ENCODE results near the gene TMEM245. TPM values are rescaled to one million over a fixed set of nuclear protein-coding genes. Genes with fewer than 3 reads are reported as not detected.

TMEM245 gene
- polyA plus RNA-seq, 2 of the 4 experiments (the other 2 are of a cell fraction), result 44.9 to 88.9 TPM

- TF ChIP-seq, protein P1, sequence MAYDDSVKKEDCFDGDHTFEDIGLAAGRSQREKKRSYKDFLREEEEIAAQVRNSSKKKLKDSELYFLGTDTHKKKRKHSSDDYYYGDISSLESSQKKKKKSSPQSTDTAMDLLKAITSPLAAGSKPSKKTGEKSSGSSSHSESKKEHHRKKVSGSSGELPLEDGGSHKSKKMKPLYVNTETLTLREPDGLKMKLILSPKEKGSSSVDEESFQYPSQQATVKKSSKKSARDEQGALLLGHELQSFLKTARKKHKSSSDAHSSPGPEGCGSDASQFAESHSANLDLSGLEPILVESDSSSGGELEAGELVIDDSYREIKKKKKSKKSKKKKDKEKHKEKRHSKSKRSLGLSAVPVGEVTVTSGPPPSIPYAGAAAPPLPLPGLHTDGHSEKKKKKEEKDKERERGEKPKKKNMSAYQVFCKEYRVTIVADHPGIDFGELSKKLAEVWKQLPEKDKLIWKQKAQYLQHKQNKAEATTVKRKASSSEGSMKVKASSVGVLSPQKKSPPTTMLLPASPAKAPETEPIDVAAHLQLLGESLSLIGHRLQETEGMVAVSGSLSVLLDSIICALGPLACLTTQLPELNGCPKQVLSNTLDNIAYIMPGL (CRISPR knock-in tag; IDR thresholded peaks at IDR 0.05; ENCODE audit: borderline replicate concordance), result no peak
- TF ChIP-seq RNF2 (IDR thresholded peaks at IDR 0.05; ENCODE audit: borderline replicate concordance, low read depth) (no peak), EP300 (IDR thresholded peaks at IDR 0.05) (no peak)
These were observed 72.5 kb downstream of the TMEM245 start (continued) for GRCh38 chr9:109047259-109047658.

- WGBS (ENCODE audit: missing lambda C conversion rate), result 98% methylated on average over 1 of the region's 1 CpG
- TF ChIP-seq HOXA7 (CRISPR knock-in tag; IDR thresholded peaks at IDR 0.05), result no peak
- no peak for TF ChIP-seq MAFK (IDR thresholded peaks at IDR 0.05; ENCODE audit: partially characterized antibody)
- no peak for TF ChIP-seq REST (IDR thresholded peaks at IDR 0.05)
- TF ChIP-seq PHF8 (IDR thresholded peaks at IDR 0.05; ENCODE audit: borderline replicate concordance, low read depth), result no peak
- TF ChIP-seq NPAS2 (CRISPR knock-in tag; IDR thresholded peaks at IDR 0.05; ENCODE audit: borderline replicate concordance), result no peak
- no peak for TF ChIP-seq JUN (IDR thresholded peaks at IDR 0.05)
- no peak for TF ChIP-seq SREBF2 (IDR thresholded peaks at IDR 0.05)
- no peak for TF ChIP-seq MAZ (IDR thresholded peaks at IDR 0.05; ENCODE audit: borderline replicate concordance, low read depth, low read length)
- TF ChIP-seq ZC3H11A (IDR thresholded peaks at IDR 0.05), result no peak
- TF ChIP-seq CTCF (IDR thresholded peaks at IDR 0.05), result no peak
- TF ChIP-seq TFCP2L1 (CRISPR knock-in tag; IDR thresholded peaks at IDR 0.05), result no peak
- no peak for TF ChIP-seq RCOR1 (IDR thresholded peaks at IDR 0.05; ENCODE audit: low read depth, low read length)
- TF ChIP-seq, protein P2, sequence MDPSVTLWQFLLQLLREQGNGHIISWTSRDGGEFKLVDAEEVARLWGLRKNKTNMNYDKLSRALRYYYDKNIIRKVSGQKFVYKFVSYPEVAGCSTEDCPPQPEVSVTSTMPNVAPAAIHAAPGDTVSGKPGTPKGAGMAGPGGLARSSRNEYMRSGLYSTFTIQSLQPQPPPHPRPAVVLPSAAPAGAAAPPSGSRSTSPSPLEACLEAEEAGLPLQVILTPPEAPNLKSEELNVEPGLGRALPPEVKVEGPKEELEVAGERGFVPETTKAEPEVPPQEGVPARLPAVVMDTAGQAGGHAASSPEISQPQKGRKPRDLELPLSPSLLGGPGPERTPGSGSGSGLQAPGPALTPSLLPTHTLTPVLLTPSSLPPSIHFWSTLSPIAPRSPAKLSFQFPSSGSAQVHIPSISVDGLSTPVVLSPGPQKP (IDR thresholded peaks at IDR 0.05; ENCODE audit: low read depth, low read length), result no peak
- no peak for TF ChIP-seq ZFP36 (IDR thresholded peaks at IDR 0.05; ENCODE audit: borderline replicate concordance, partially characterized antibody)
- TF ChIP-seq RARB (CRISPR knock-in tag; IDR thresholded peaks at IDR 0.05), result no peak
- no peak for TF ChIP-seq KDM5A (IDR thresholded peaks at IDR 0.05)
- TF ChIP-seq, protein P3, sequence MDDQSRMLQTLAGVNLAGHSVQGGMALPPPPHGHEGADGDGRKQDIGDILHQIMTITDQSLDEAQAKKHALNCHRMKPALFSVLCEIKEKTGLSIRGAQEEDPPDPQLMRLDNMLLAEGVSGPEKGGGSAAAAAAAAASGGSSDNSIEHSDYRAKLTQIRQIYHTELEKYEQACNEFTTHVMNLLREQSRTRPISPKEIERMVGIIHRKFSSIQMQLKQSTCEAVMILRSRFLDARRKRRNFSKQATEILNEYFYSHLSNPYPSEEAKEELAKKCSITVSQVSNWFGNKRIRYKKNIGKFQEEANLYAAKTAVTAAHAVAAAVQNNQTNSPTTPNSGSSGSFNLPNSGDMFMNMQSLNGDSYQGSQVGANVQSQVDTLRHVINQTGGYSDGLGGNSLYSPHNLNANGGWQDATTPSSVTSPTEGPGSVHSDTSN (IDR thresholded peaks at IDR 0.05), result no peak
- TF ChIP-seq BHLHE40 (IDR thresholded peaks at IDR 0.05; ENCODE audit: low read depth, low read length), result no peak
- Histone ChIP-seq H3K4me2 (no peak overlapping the region), H3K9me3 (0 out of 3 replicates have a peak, but pooled peaks cover 3% of the 10 kb centered on the region), H3K4me3 (no peak overlapping the region), H3K4me1 (peaks cover 17% of the 10 kb centered on the region; the same call in 2 of the 3 replicates), H3K27ac (no peak overlapping the region)
- ChIA-PET POLR2A (no interaction called here), CTCF (interaction anchor here (1.0 to 2.4 kb wide), 4 partner anchors 10 to 199 kb away, joined by 3 to 6 read pairs (median 4); no protein-coding TSS in a partner anchor)
- DNase-seq (ENCODE audit: low read depth in 1 of 2, low spot score in 1 of 2) (no peak), ATAC-seq (no peak), FAIRE-seq (no peak)
These were observed 73.4 kb downstream of the TMEM245 start for GRCh38 chr9:109046346-109046745.
